Measurements from ENCODE around the gene AATK. TPM values are rescaled to one million over a fixed set of nuclear protein-coding genes. Genes with fewer than 3 reads are reported as not detected.

The AATK gene
- total and polyA plus RNA-seq, 2 donors, result 0.24 to 1.9 TPM

DNA sequence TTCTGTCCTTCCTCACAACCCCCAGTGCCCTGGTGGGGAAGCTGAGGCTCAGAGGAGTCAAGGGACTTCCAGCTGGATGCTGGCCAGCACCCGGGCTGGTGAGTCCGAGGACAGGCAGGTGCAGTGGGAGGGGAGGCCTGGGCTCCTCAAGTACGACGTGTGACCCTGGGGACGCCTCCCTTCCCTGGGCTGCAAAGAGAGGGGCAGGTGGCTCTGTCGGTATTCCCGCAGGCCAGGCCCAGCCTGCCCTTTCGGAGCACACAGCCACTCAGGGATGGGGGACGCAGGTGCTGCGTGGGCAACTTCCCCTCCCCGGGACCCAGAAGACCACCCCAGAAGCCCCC is 33.9 kb downstream of the AATK start:
- no peak for DNase-seq (ENCODE audit: low read depth in 6 of 9, low spot score in 9 of 9)
- Histone ChIP-seq H3K36me3 (ENCODE audit: control insufficient read depth in 2 of 2, insufficient read depth in 2 of 2, low read length in 1 of 2) (no peaks in the 10 kb centered on the region), H3K27me3 (ENCODE audit: control insufficient read depth in 2 of 2, insufficient read depth in 1 of 2, low read length in 1 of 2) (no peaks in the 10 kb centered on the region), H3K4me3 (ENCODE audit: low read length in 2 of 2) (no peak overlapping the region), H3K9me3 (ENCODE audit: control insufficient read depth in 2 of 2, insufficient read depth in 1 of 2, low read length in 1 of 2) (peaks cover 0 to under 1% of the 10 kb centered on the region in 2 donors), H3K4me1 (ENCODE audit: control insufficient read depth in 2 of 2, insufficient read depth in 2 of 2, low read length in 2 of 2) (no peaks in the 10 kb centered on the region), H3K27ac (ENCODE audit: low read depth in 1 of 2, low read length in 1 of 2) (no peak overlapping the region)
- 79% methylated on average over 11 of the region's 11 CpGs for WGBS

GRCh38 chr17:81131486-81132196 is 34.4 kb downstream of the AATK start:
- Histone ChIP-seq H3K4me1 (ENCODE audit: control insufficient read depth in 2 of 2, insufficient read depth in 2 of 2, low read length in 2 of 2) (no peaks in the 10 kb centered on the region), H3K4me3 (ENCODE audit: low read length in 2 of 2) (no peak overlapping the region), H3K27me3 (ENCODE audit: control insufficient read depth in 2 of 2, insufficient read depth in 1 of 2, low read length in 1 of 2) (no peaks in the 10 kb centered on the region), H3K27ac (ENCODE audit: low read depth in 1 of 2, low read length in 1 of 2) (no peak overlapping the region), H3K9me3 (ENCODE audit: control insufficient read depth in 2 of 2, insufficient read depth in 1 of 2, low read length in 1 of 2) (no peaks in the 10 kb centered on the region), H3K36me3 (ENCODE audit: control insufficient read depth in 2 of 2, insufficient read depth in 2 of 2, low read length in 1 of 2) (no peaks in the 10 kb centered on the region)
- DNase-seq (ENCODE audit: low read depth in 6 of 9, low spot score in 9 of 9), result no peak
- 94% methylated on average over 14 of the region's 14 CpGs for WGBS

DNA sequence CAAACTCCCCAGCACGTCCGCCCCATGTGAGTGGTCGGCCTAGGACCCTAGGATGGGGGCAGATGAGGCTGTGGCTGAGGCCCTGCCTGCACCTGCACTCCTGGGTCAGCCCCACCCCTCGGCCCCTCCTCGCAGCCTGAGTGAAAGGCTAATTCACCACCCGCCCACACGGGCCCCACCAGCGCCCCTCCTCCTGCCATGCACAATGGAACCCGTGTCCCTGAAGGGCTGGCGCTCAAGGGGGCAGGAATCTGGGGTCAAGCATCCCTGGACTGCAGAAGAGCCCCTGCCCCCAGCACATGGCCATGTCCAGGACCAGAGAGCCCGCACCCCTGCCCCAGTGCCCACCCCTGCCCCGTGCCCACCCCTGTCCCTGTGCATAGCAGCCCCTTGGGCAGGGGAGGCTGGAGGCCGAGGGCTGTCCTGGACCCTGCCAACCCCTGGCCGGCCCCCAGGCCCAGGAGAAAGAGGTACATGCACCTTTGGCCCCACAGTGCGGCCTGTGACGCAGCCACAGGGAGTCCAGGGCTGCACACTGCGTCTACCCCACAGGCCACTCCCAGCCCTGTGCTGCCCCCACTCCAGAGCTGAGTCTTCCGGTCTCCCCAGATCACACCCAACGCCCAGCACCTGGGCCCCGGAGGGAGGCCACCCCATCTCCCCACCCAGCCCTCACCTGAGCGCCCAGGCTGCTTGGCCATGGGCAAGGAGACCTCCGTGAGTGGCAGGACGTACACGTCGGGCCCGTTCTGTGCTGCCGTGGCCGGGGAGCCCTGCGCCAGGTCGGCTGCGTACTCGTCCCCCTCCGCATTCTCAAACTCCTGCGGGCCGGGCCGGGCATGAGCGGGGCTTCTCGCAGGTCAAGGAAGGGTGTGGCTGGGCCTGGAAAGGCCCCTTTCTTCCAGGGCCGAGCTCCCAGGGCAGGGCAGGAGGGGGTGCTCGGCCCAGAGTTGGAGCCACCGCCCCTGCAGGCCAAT is 35.3 kb downstream of the AATK start:
- no peak overlapping the region for H3K27ac ChIP-seq (ENCODE audit: low read depth in 1 of 2, low read length in 1 of 2)

GRCh38 chr17:81129711-81130367 is 36.2 kb downstream of the AATK start:
- no peak overlapping the region for H3K27ac ChIP-seq (ENCODE audit: low read depth in 1 of 2, low read length in 1 of 2)
- DNase-seq (ENCODE audit: low read depth in 6 of 9, low spot score in 9 of 9), result no peak
- H3K4me1 ChIP-seq (ENCODE audit: control insufficient read depth in 2 of 2, insufficient read depth in 2 of 2, low read length in 2 of 2), result no peaks in the 10 kb centered on the region
- no peaks in the 10 kb centered on the region for H3K36me3 ChIP-seq (ENCODE audit: control insufficient read depth in 2 of 2, insufficient read depth in 2 of 2, low read length in 1 of 2)
- H3K9me3 ChIP-seq (ENCODE audit: control insufficient read depth in 2 of 2, insufficient read depth in 1 of 2, low read length in 1 of 2), result no peaks in the 10 kb centered on the region
- no peak overlapping the region for H3K4me3 ChIP-seq (ENCODE audit: low read length in 2 of 2)
- 95% methylated on average over 14 of the region's 14 CpGs for WGBS
- H3K27me3 ChIP-seq (ENCODE audit: control insufficient read depth in 2 of 2, insufficient read depth in 1 of 2, low read length in 1 of 2), result no peaks in the 10 kb centered on the region

More for the DNA sequence above, 35.3 kb downstream of the AATK start:
- no peak for DNase-seq (ENCODE audit: low read depth in 6 of 9, low spot score in 9 of 9)
- no peaks in the 10 kb centered on the region for H3K27me3 ChIP-seq (ENCODE audit: control insufficient read depth in 2 of 2, insufficient read depth in 1 of 2, low read length in 1 of 2)
- H3K36me3 ChIP-seq (ENCODE audit: control insufficient read depth in 2 of 2, insufficient read depth in 2 of 2, low read length in 1 of 2), result no peaks in the 10 kb centered on the region
- H3K9me3 ChIP-seq (ENCODE audit: control insufficient read depth in 2 of 2, insufficient read depth in 1 of 2, low read length in 1 of 2), result no peaks in the 10 kb centered on the region
- H3K4me1 ChIP-seq (ENCODE audit: control insufficient read depth in 2 of 2, insufficient read depth in 2 of 2, low read length in 2 of 2), result no peaks in the 10 kb centered on the region
- no peak overlapping the region for H3K4me3 ChIP-seq (ENCODE audit: low read length in 2 of 2)
- WGBS, result 97% methylated on average over 41 of the region's 41 CpGs

GRCh38 chr17:81129289-81129688 is 36.7 kb downstream of the AATK start:
- Histone ChIP-seq H3K27ac (ENCODE audit: low read depth in 1 of 2, low read length in 1 of 2) (no peak overlapping the region), H3K4me1 (ENCODE audit: control insufficient read depth in 2 of 2, insufficient read depth in 2 of 2, low read length in 2 of 2) (no peaks in the 10 kb centered on the region), H3K27me3 (ENCODE audit: control insufficient read depth in 2 of 2, insufficient read depth in 1 of 2, low read length in 1 of 2) (no peaks in the 10 kb centered on the region), H3K4me3 (ENCODE audit: low read length in 2 of 2) (no peak overlapping the region), H3K36me3 (ENCODE audit: control insufficient read depth in 2 of 2, insufficient read depth in 2 of 2, low read length in 1 of 2) (no peaks in the 10 kb centered on the region), H3K9me3 (ENCODE audit: control insufficient read depth in 2 of 2, insufficient read depth in 1 of 2, low read length in 1 of 2) (no peaks in the 10 kb centered on the region)
- 96% methylated on average over 11 of the region's 11 CpGs for WGBS
- DNase-seq (ENCODE audit: low read depth in 6 of 9, low spot score in 9 of 9), result no peak

- Histone ChIP-seq H3K27ac (ENCODE audit: low read depth in 1 of 2, low read length in 1 of 2) (no peak overlapping the region), H3K4me3 (ENCODE audit: low read length in 2 of 2) (no peak overlapping the region), H3K4me1 (ENCODE audit: control insufficient read depth in 2 of 2, insufficient read depth in 2 of 2, low read length in 2 of 2) (no peaks in the 10 kb centered on the region), H3K36me3 (ENCODE audit: control insufficient read depth in 2 of 2, insufficient read depth in 2 of 2, low read length in 1 of 2) (no peaks in the 10 kb centered on the region), H3K27me3 (ENCODE audit: control insufficient read depth in 2 of 2, insufficient read depth in 1 of 2, low read length in 1 of 2) (no peaks in the 10 kb centered on the region), H3K9me3 (ENCODE audit: control insufficient read depth in 2 of 2, insufficient read depth in 1 of 2, low read length in 1 of 2) (no peaks in the 10 kb centered on the region)
- 97% methylated on average over 23 of the region's 23 CpGs for WGBS
- DNase-seq (ENCODE audit: low read depth in 6 of 9, low spot score in 9 of 9), result no peak
Measured at GRCh38 chr17:81128774-81129173, 37.2 kb downstream of the AATK start.

DNA sequence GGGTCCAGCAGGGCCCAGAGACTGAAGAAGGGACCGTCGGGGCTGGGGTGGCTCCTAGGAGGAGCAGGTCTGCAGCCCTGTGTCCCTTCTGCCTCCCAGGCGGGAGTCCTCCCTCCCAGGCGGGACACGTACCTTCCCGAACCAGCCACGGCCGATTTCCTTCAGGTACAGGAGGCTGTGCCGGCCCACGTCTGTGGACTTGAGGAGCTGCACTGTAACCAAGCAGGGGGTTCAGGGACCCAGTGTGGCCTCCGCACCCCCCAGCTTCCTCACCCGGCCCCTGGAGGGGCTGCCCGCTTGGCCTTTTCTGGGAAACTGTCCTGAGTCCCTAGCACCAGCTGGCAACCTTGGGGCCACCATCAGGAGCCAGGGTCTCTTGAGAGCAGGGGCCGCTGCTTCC is 37.7 kb downstream of the AATK start:
- no peak for DNase-seq (ENCODE audit: low read depth in 6 of 9, low spot score in 9 of 9)
- WGBS, result 95% methylated on average over 14 of the region's 14 CpGs

GRCh38 chr17:81127526-81128177 is 38.4 kb downstream of the AATK start:
- Histone ChIP-seq H3K36me3 (ENCODE audit: control insufficient read depth in 2 of 2, insufficient read depth in 2 of 2, low read length in 1 of 2) (no peaks in the 10 kb centered on the region), H3K4me1 (ENCODE audit: control insufficient read depth in 2 of 2, insufficient read depth in 2 of 2, low read length in 2 of 2) (no peaks in the 10 kb centered on the region), H3K9me3 (ENCODE audit: control insufficient read depth in 2 of 2, insufficient read depth in 1 of 2, low read length in 1 of 2) (no peaks in the 10 kb centered on the region), H3K27ac (ENCODE audit: low read depth in 1 of 2, low read length in 1 of 2) (no peak overlapping the region), H3K4me3 (ENCODE audit: low read length in 2 of 2) (no peak overlapping the region), H3K27me3 (ENCODE audit: control insufficient read depth in 2 of 2, insufficient read depth in 1 of 2, low read length in 1 of 2) (peaks cover 0 to 8% of the 10 kb centered on the region in 2 donors)
- no peak for DNase-seq (ENCODE audit: low read depth in 6 of 9, low spot score in 9 of 9)
- 90% methylated on average over 25 of the region's 25 CpGs for WGBS

More for the DNA sequence above, 37.7 kb downstream of the AATK start:
- Histone ChIP-seq H3K4me1 (ENCODE audit: control insufficient read depth in 2 of 2, insufficient read depth in 2 of 2, low read length in 2 of 2) (no peaks in the 10 kb centered on the region), H3K4me3 (ENCODE audit: low read length in 2 of 2) (no peak overlapping the region), H3K27me3 (ENCODE audit: control insufficient read depth in 2 of 2, insufficient read depth in 1 of 2, low read length in 1 of 2) (peaks cover 0 to 1% of the 10 kb centered on the region in 2 donors), H3K27ac (ENCODE audit: low read depth in 1 of 2, low read length in 1 of 2) (no peak overlapping the region), H3K36me3 (ENCODE audit: control insufficient read depth in 2 of 2, insufficient read depth in 2 of 2, low read length in 1 of 2) (no peaks in the 10 kb centered on the region), H3K9me3 (ENCODE audit: control insufficient read depth in 2 of 2, insufficient read depth in 1 of 2, low read length in 1 of 2) (no peaks in the 10 kb centered on the region)

Data from thymus (tissue), 11 donors.